Suprapubic skin (tissue), 4 donors: ENCODE results near the gene RASA3. TPM values are rescaled to one million over a fixed set of nuclear protein-coding genes. Genes with fewer than 3 reads are reported as not detected.
A peak's percentile ranks its signal among the peaks of the same experiment; 100 is the strongest.
"Not testable (repeated sequence)": the region's sequence is repeated elsewhere in the genome, so short reads cannot be mapped to it uniquely, and the experiment has no call there.

Experiments used
- DNase-seq, 2 donors: peaks; one replicate each; pipeline ENCODE4 v3.0.0-alpha.2; 2019; ENCODE audit warnings: low spot score in 2 of 2
- H3K27ac ChIP-seq: fragments of 200-600 bp; sonication (generic); one replicate; pipeline ENCODE4 v1.5.1; 2019
- H3K27me3 ChIP-seq: fragments of 200-600 bp; sonication (generic); one replicate; pipeline ENCODE4 v1.5.1; 2019
- H3K36me3 ChIP-seq: fragments of 200-600 bp; sonication (generic); one replicate; pipeline ENCODE4 v1.5.1; 2019
- H3K4me1 ChIP-seq: fragments of 200-600 bp; sonication (generic); one replicate; pipeline ENCODE4 v1.5.1; 2019
- H3K4me3 ChIP-seq: fragments of 200-600 bp; sonication (generic); one replicate; pipeline ENCODE4 v1.5.1; 2019; ENCODE audit warnings: mild to moderate bottlenecking
- H3K9me3 ChIP-seq: fragments of 200-600 bp; sonication (generic); one replicate; pipeline ENCODE4 v1.5.1; 2019
- CTCF ChIP-seq, 2 donors: fragments of 200-600 bp in 1 of 2; fragments of 450-650 bp in 1 of 2; sonication (generic) in 1 of 2; IDR thresholded peaks; one replicate each; pipeline ENCODE4 v1.5.1; 2016 to 2019; ENCODE audit warnings: antibody characterized with exemption in 2 of 2, mild to moderate bottlenecking in 1 of 2, moderate library complexity in 1 of 2
- EP300 ChIP-seq: sonication (generic); formaldehyde crosslinking; IDR thresholded peaks from one replicate; pipeline ENCODE4 v1.6.1; 2017; ENCODE audit warnings: antibody characterized with exemption
- POLR2A ChIP-seq, 2 donors: fragments of 450-650 bp; IDR thresholded peaks; one replicate each; pipeline ENCODE4 v1.6.1; 2017; ENCODE audit warnings: antibody characterized with exemption in 2 of 2, mild to moderate bottlenecking in 2 of 2, moderate library complexity in 2 of 2
- POLR2AphosphoS5 ChIP-seq, 3 donors: sonication (generic); formaldehyde crosslinking; IDR thresholded peaks; one replicate each; pipeline ENCODE4 v1.6.1; 2017; ENCODE audit warnings: antibody characterized with exemption in 3 of 3
- WGBS: methylation state at CpG from one replicate; pipeline ENCODE4 v1.1.5; 2018; 5-methylcytosine and 5-hydroxymethylcytosine counted together
- total RNA-seq, 4 donors: library from RNA; depleted of rRNA; stranded (reverse); fragments of >200 nt; gene quantifications; one replicate each; pipeline ENCODE4 v1.1.0, GENCODE V29; 2016

The RASA3 gene
- total RNA-seq, 4 donors from 2014 or later: 15.3 to 37.1 (median 16.4) TPM

DNA sequence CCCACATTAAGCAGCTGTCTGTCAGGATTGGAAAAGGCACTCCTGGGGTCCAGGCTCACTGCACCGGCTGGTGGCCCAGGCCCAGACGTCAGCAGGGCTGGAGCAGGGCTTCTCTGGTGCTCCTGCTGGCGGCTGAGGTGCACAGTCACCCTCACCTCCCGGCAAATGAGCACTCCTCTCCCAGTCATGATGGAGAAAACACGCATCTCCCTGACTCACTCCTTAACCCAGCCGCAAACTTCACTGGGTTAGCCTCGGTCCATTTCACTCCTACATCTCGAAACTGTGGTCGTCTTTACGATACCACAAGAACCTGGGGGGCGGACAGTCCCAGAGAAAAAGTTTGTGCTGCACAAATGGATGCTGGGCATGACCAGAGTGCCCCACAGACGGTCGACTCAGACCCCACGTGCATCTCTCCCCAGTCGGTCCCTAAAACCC is 3.3 kb upstream of the RASA3 start:
- TF ChIP-seq CTCF (IDR thresholded peaks at IDR 0.05): no peak
- no peak for TF ChIP-seq EP300
- TF ChIP-seq POLR2A (IDR thresholded peaks at IDR 0.05): no peak
- TF ChIP-seq POLR2AphosphoS5 (IDR thresholded peaks at IDR 0.05): no peak
- no peak overlapping the region for H3K4me3 ChIP-seq
- no peaks in the 10 kb centered on the region for H3K36me3 ChIP-seq
- no peaks in the 10 kb centered on the region for H3K9me3 ChIP-seq
- WGBS: 94% methylated on average over 15 of the region's 15 CpGs
- no peaks in the 10 kb centered on the region for H3K27me3 ChIP-seq
- H3K27ac ChIP-seq: no peak overlapping the region
- H3K4me1 ChIP-seq: peaks cover 27% of the 10 kb centered on the region
- DNase-seq: no peak

DNA sequence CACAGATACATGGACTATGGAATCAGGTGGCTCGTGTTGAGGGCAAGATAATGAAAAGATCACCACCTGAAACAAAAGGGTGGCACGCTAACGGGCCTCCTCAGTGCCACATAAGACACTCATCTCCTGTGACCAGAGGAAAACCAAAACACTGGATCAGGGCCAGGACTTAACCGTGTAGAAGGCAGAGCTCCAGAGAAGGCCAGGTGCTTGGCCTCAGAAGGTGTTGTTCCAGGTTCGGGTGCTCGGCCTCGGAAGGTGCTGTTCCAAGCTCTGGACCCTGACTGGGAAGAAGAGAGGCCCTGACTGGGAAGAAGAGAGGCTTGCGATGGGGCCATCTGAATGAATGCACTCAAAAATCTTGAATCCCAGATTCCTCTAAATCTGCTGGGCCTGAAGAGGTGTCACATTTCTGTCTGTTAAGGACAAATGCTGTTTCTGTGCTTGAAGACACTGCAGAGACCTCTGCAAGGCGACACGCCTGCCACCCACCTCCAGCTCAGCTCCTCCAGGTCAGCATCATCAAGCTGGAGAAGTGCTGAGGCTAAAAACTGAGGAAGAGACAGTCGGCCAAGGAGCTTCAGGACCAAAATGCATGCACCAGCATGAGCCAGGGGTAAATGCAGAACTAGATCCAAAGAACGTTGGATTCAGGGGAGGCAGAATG is 2.7 kb upstream of the RASA3 start:
- Histone ChIP-seq H3K36me3 (no peaks in the 10 kb centered on the region), H3K27ac (no peak overlapping the region), H3K4me3 (no peak overlapping the region), H3K4me1 (peaks cover 27% of the 10 kb centered on the region), H3K9me3 (no peaks in the 10 kb centered on the region), H3K27me3 (no peaks in the 10 kb centered on the region)
- 61% methylated on average over 12 of the region's 12 CpGs for WGBS
- no peak for DNase-seq
- TF ChIP-seq EP300: no peak
- TF ChIP-seq CTCF (IDR thresholded peaks at IDR 0.05): no peak
- TF ChIP-seq POLR2A (IDR thresholded peaks at IDR 0.05): no peak
- TF ChIP-seq POLR2AphosphoS5 (IDR thresholded peaks at IDR 0.05): no peak

DNA sequence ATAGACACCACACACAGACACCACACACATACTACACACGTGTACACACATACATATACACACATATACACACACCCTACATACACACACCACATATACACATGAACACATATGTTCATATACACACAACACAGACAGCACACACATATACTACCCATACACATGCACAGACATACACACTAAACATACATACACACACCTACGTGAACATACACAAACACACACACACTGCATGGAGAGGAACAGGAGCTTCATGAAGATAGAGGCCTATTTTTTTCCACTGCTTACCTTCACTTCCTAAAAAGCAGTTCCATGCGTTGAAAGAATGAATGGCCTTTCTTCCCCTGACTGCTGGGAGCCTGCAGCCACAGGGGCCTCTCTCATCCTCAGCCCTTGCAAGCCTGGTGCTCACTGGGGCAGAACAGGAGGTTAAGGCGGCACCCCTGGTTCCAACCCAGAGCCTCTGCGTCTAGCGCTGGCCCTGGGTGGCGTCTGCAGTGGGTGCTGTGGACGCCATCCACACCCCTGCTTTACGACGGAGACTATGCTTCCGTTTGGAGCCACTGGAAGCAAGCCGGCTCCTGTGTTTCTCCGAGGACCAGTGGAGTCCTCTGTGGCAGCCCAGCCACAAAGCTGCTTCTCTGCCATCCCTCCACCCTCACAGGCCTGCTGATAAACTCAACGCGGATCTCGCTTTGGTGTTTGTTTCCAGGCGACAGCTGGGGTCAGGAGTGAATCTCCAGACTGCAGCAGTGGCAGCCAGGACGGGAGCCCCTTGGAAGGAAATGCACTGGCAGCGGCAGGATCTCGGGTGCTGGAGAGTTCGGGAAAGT is 1.9 kb upstream of the RASA3 start:
- TF ChIP-seq EP300 (no peak), POLR2AphosphoS5 (IDR thresholded peaks at IDR 0.05) (no peak), CTCF (IDR thresholded peaks at IDR 0.05) (no peak), POLR2A (IDR thresholded peaks at IDR 0.05) (no peak)
- Histone ChIP-seq H3K27ac (no peak overlapping the region), H3K4me3 (no peak overlapping the region), H3K9me3 (no peaks in the 10 kb centered on the region), H3K4me1 (peaks cover 33% of the 10 kb centered on the region), H3K27me3 (no peaks in the 10 kb centered on the region), H3K36me3 (no peaks in the 10 kb centered on the region)
- WGBS: 68% methylated on average over 17 of the region's 21 CpGs
- no peak for DNase-seq

GRCh38 chr13:114133552-114133951 is 1.1 kb upstream of the RASA3 start:
- not testable (repeated sequence) for H3K27me3 ChIP-seq, H3K9me3 ChIP-seq, H3K27ac ChIP-seq, H3K36me3 ChIP-seq, DNase-seq, H3K4me3 ChIP-seq
- WGBS: no CpG with 5 or more reads among the region's 7 CpGs
- peaks cover 38% of the 10 kb centered on the region for H3K4me1 ChIP-seq

DNA sequence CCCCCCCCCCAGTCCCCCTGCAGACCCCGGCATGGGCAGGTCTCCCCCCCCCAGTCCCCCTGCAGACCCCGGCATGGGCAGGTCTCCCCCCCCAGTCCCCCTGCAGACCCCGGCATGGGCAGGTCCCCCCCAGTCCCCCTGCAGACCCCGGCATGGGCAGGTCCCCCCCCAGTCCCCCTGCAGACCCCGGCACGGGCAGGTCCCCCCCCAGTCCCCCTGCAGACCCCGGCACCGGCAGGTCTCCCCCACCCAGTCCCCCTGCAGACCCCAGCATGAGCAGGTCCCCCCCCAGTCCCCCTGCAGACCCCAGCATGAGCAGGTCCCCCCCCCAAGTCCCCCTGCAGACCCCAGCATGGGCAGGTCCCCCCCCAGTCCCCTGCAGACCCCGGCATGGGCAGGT is 703 bp upstream of the RASA3 start:
- H3K27me3 ChIP-seq, DNase-seq, H3K27ac ChIP-seq, H3K36me3 ChIP-seq, H3K9me3 ChIP-seq: not testable (repeated sequence)
- Histone ChIP-seq H3K4me1 (peaks cover 41% of the 10 kb centered on the region), H3K4me3 (peak overlapping the region; percentile 90)
- WGBS: 0% methylated on average over 1 of the region's 9 CpGs

DNA sequence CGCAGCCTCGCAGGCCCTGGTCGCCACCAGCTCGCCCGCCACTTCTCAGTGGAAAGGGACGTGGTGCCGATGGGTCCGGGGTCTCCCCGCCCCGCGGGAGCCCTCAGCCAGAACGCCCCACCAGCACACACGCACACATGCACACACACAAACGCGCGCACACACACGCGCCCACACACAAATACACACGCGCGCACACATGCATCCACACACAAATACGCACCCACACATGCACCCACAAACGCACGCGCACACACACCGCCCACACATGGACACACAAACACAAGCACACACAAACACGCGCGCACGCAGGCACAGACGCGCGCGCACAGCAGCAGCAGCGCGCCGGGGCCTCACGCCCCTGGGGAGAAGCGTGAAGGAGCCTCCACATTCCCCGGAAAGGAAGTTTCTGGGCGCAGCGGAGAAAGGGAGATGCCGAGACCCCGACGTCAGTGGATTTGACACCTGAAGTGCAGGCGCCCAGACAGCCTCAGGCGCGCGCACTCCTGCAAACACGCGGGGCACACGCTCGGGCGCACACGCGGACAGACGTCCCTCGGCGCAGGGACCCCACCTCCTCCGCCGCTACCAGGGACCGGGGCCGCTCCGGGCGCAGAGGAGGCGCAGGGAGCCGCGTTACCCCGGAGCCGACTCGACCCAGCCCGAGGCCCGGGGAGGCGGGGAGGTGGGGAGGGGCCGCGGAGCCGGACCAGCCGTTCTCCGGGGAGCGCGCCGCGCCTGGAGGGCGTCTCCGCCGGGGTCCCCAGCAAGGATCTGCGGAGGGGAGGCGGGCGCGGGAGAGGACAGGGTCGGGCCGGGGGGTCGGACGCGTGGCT is 622 bp downstream of the RASA3 start:
- Histone ChIP-seq H3K4me1 (peaks cover 46% of the 10 kb centered on the region), H3K4me3 (peak overlapping the region; percentile 90), H3K27me3 (no peaks in the 10 kb centered on the region), H3K27ac (peak overlapping the region; percentile 83), H3K9me3 (no peaks in the 10 kb centered on the region), H3K36me3 (no peaks in the 10 kb centered on the region)
- WGBS: 1% methylated on average over 27 of the region's 95 CpGs
- no peak for DNase-seq
- no peak for TF ChIP-seq POLR2A (IDR thresholded peaks at IDR 0.05)
- no peak for TF ChIP-seq POLR2AphosphoS5 (IDR thresholded peaks at IDR 0.05)
- TF ChIP-seq EP300: no peak
- no peak for TF ChIP-seq CTCF (IDR thresholded peaks at IDR 0.05)
